ENCODE measurements around the gene WNK3.
A peak's percentile ranks its signal among the peaks of the same experiment; 100 is the strongest.

WNK3 gene

GRCh38 chrX:54291758-54292157 is 66.1 kb downstream of the WNK3 start:
- no peak for TF ChIP-seq CTCF (IDR thresholded peaks at IDR 0.05; ENCODE audit: extremely low read depth, missing control alignments)
- no peak for DNase-seq (ENCODE audit: low spot score)

- no peak for TF ChIP-seq CTCF (IDR thresholded peaks at IDR 0.05; ENCODE audit: extremely low read depth, missing control alignments)
- DNase-seq (ENCODE audit: low spot score), result no peak
These were observed 68.9 kb downstream of the WNK3 start for GRCh38 chrX:54288968-54289367.

GRCh38 chrX:54288277-54288676 is 69.6 kb downstream of the WNK3 start:
- no peak for DNase-seq (ENCODE audit: low spot score)
- no peak for TF ChIP-seq CTCF (IDR thresholded peaks at IDR 0.05; ENCODE audit: extremely low read depth, missing control alignments)

- TF ChIP-seq CTCF (IDR thresholded peaks at IDR 0.05; ENCODE audit: extremely low read depth, missing control alignments), result no peak
- DNase-seq (ENCODE audit: low spot score), result no peak
These were observed 76.2 kb downstream of the WNK3 start for GRCh38 chrX:54281676-54282075.

GRCh38 chrX:54280466-54280865 is 77.4 kb downstream of the WNK3 start:
- DNase-seq (ENCODE audit: low spot score), result no peak
- TF ChIP-seq CTCF (IDR thresholded peaks at IDR 0.05; ENCODE audit: extremely low read depth, missing control alignments), result no peak

GRCh38 chrX:54271664-54272063 is 86.2 kb downstream of the WNK3 start:
- TF ChIP-seq CTCF (IDR thresholded peaks at IDR 0.05; ENCODE audit: extremely low read depth, missing control alignments), result no peak
- no peak for DNase-seq (ENCODE audit: low spot score)

- peak; percentile 2 for DNase-seq (ENCODE audit: low spot score)
- no peak for TF ChIP-seq CTCF (IDR thresholded peaks at IDR 0.05; ENCODE audit: extremely low read depth, missing control alignments)
These were observed 109.5 kb downstream of the WNK3 start for GRCh38 chrX:54248309-54248708.
